ENCODE results near the gene FOXP1.

- TF ChIP-seq CTCF (IDR thresholded peaks at IDR 0.05): no peak
- no peak for TF ChIP-seq EZH2 (IDR thresholded peaks at IDR 0.05; ENCODE audit: borderline replicate concordance, insufficient read depth, low read depth, low read length, poor library complexity, severe bottlenecking)
Measured at GRCh38 chr3:71599416-71599815, 15.9 kb upstream of the FOXP1 start.

Data from B cell (primary cell).